ENCODE data around the gene BICRAL. TPM values are rescaled to one million over a fixed set of nuclear protein-coding genes. Genes with fewer than 3 reads are reported as not detected.

Gene BICRAL
- total RNA-seq, 6 experiments from 2014 or later: 4.3 to 6.0 (median 5.5) TPM

DNA sequence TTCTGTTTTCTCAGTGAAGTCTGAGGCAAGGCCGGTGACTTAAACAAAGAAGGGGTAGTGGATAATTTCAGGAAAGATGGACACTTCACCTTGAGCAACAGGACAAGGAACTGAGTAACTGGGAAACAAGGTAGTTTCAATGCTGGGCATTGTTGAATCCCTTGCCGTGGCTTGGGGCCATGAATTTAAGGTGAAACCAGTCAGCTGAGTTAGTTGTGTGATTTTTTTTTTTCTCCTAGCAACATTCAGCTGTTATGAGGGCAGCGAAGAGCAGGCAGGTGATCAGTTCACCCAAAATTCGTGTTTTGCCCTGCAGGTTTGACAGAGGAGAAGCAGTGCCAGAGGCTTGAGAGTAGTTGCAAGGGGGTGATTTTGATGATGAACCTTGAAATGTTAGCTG is 6.8 kb downstream of the BICRAL start:
- Histone ChIP-seq H3K4me1 (peaks cover 0 to 15% (median 7%) of the 10 kb centered on the region in 4 donors), H3K36me3 (no peaks in the 10 kb centered on the region), H3K27me3 (no peaks in the 10 kb centered on the region), H3K9me3 (no peaks in the 10 kb centered on the region), H3K4me3 (no peak overlapping the region), H3K27ac (no peak overlapping the region)
- intact Hi-C loops (cut with DNase I): no loop called here
- TF ChIP-seq, protein P1, sequence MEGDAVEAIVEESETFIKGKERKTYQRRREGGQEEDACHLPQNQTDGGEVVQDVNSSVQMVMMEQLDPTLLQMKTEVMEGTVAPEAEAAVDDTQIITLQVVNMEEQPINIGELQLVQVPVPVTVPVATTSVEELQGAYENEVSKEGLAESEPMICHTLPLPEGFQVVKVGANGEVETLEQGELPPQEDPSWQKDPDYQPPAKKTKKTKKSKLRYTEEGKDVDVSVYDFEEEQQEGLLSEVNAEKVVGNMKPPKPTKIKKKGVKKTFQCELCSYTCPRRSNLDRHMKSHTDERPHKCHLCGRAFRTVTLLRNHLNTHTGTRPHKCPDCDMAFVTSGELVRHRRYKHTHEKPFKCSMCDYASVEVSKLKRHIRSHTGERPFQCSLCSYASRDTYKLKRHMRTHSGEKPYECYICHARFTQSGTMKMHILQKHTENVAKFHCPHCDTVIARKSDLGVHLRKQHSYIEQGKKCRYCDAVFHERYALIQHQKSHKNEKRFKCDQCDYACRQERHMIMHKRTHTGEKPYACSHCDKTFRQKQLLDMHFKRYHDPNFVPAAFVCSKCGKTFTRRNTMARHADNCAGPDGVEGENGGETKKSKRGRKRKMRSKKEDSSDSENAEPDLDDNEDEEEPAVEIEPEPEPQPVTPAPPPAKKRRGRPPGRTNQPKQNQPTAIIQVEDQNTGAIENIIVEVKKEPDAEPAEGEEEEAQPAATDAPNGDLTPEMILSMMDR (IDR thresholded peaks at IDR 0.05): no peak
- no peak for TF ChIP-seq POLR2A (IDR thresholded peaks at IDR 0.05)
- DNase-seq: no peak
- WGBS (ENCODE audit: insufficient coverage, low coverage, low lambda C conversion rate, missing lambda C conversion rate): 59% methylated on average over 4 of the region's 4 CpGs
- ATAC-seq: no peak

DNA sequence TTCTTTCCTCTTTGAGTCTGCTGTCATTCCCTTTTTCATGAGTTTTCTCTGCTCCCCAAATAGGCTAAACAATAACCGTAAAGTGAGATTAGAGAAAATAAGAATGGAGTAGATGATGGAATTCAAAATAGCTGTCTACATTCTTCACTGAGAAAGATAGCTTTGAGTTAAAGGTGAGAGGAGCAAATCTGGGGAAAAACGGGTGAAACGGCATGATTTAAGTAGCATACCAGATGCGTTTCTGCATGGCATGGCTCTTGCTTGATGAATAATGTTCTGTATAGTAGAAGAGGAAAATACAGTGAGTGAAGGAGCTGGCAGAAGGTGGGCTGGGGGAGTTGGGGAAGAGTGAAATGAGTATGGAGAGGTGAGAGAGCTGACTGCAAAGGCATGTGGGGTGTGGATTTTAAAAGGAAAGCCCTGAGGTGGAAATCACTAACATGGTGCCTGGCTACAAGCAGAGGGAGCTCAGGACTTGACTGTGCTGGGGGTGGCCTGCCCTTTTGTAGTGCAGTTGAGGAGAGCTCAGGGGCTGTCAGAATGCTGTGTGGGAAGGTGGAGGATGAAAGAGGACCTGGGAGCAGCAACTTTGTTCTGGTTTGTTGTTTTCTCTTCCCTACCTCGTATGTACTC is 8.8 kb downstream of the BICRAL start:
- peaks cover 0 to 15% (median 2%) of the 10 kb centered on the region in 4 donors for H3K4me1 ChIP-seq
- ATAC-seq (peak in 2 of 4 donors; percentile 21 to 30), DNase-seq (no peak)
- H3K27me3 ChIP-seq: no peaks in the 10 kb centered on the region
- 64% methylated on average over 5 of the region's 5 CpGs for WGBS (ENCODE audit: insufficient coverage, low coverage, low lambda C conversion rate, missing lambda C conversion rate)
- H3K9me3 ChIP-seq: no peaks in the 10 kb centered on the region
- H3K27ac ChIP-seq: no peak overlapping the region
- no peaks in the 10 kb centered on the region for H3K36me3 ChIP-seq
- TF ChIP-seq, protein P1 (IDR thresholded peaks at IDR 0.05): no peak
- TF ChIP-seq POLR2A (IDR thresholded peaks at IDR 0.05): no peak
- no peak overlapping the region for H3K4me3 ChIP-seq
- intact Hi-C loops (cut with DNase I): no loop called here

DNA sequence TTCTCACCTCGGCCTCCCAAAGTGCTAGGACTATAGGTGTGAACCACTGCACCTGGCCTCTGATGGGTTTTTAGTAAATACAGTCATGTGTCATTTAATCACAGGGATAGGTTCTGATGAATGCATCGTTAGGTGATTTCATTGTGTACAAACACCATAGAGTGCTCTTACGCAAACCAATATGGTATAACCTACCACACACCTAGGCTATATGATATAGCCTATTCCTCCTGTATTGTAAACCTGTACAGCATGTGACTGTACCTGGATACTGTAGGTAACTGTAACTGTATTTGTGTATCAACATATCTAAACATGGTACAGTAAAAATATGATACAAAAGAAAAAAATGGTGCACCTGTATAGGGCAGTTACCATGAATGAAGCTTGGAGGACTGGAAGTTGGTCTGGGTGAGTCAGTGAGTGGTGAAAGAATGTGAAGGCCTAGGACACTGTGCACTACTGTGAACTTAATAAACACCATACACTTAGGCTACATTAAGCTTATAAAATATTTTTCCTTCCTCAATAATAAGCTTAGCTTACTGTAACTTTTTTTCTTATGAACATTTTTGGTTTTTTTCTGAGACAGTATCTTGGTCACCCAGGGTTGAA is 10.0 kb downstream of the BICRAL start:
- H3K27ac ChIP-seq: no peak overlapping the region
- 94% methylated on average over 2 of the region's 3 CpGs for WGBS (ENCODE audit: insufficient coverage, low coverage, low lambda C conversion rate, missing lambda C conversion rate)
- no peak overlapping the region for H3K4me3 ChIP-seq
- H3K36me3 ChIP-seq: no peaks in the 10 kb centered on the region
- TF ChIP-seq, protein P1 (IDR thresholded peaks at IDR 0.05): no peak
- TF ChIP-seq POLR2A (IDR thresholded peaks at IDR 0.05): no peak
- no peaks in the 10 kb centered on the region for H3K9me3 ChIP-seq
- intact Hi-C loops (cut with DNase I): no loop called here
- peaks cover 0 to 9% (median 0%) of the 10 kb centered on the region in 4 donors for H3K4me1 ChIP-seq
- no peaks in the 10 kb centered on the region for H3K27me3 ChIP-seq
- peak in 3 of 4 donors; percentile 20 to 50 (median 34) for ATAC-seq
- DNase-seq: no peak

DNA sequence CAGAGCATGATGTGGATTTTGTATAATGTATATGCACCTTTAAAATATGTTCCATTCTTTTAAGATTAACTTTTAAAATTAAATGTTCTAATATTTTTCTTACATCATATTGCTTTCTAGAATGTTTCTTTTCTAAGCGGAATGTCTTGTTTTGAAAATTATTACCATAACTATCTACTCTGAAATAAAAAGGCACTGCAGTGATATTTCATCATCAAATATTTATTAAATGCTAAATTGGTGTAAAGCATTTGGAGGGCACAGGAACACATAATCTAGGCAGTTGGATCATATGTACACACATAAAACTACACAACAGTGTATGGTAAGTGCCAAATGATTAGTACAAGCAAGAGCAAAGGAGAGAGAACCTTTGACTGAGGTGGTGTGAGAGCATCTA is 13.8 kb downstream of the BICRAL start:
- no peaks in the 10 kb centered on the region for H3K27me3 ChIP-seq
- 95% methylated on average over 1 of the region's 1 CpG for WGBS (ENCODE audit: insufficient coverage, low coverage, low lambda C conversion rate, missing lambda C conversion rate)
- no peak for DNase-seq
- H3K9me3 ChIP-seq: no peaks in the 10 kb centered on the region
- H3K27ac ChIP-seq: no peak overlapping the region
- no peak overlapping the region for H3K4me3 ChIP-seq
- TF ChIP-seq POLR2A (IDR thresholded peaks at IDR 0.05): no peak
- TF ChIP-seq, protein P1 (IDR thresholded peaks at IDR 0.05): no peak
- H3K4me1 ChIP-seq: no peaks in the 10 kb centered on the region
- no peaks in the 10 kb centered on the region for H3K36me3 ChIP-seq
- ATAC-seq: no peak
- intact Hi-C loops (cut with DNase I): no loop called here

Data from right lobe of liver (tissue), 6 donors.